ENCODE data around the gene CELSR1. TPM values are rescaled to one million over a fixed set of nuclear protein-coding genes. Genes with fewer than 3 reads are reported as not detected.

The CELSR1 gene
- total RNA-seq, 1 experiment from 2014 or later, result 33.2 TPM

DNA sequence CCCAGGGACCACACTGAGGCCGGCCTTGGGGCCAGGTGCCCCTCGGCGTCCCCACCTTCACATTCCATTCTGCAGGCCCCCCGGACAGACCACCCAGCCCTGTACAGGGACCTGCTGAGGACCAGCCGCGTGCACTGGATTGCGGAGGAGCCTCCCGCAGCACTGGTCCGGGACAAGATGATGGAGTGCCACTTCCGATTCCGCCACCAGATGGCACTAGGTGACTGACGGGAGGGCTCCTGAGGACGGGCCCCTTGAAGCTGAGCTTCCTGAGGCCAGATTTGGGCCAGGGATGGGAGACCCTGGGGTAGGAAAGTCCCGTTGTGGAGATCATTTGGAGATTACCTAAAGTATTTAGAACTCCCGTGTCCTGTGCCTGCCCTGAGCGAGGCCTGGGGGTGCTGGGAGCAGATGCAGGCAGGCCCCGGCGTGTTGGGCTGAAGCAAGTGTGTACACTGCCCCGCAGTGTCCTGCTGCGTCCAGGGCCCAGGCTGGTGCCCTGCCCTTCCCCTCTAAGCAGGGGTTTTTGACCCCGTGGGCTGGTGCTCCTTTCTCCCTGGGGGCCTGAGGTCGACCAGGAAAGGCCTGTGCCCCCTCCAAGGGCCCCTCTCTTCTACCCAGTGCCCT lies 181.9 kb downstream of the CELSR1 start:
- no TSS peak for BruUV-seq (replicated peaks)
- intact Hi-C loops (cut with micrococcal nuclease; ENCODE audit: unreplicated experiment), result loop anchor here (1.0 to 5.0 kb wide), 2 partner anchors 37 to 187 kb away; no protein-coding TSS in a partner anchor
- no peaks in the 10 kb centered on the region for H3K9me3 ChIP-seq
- H3K36me3 ChIP-seq (ENCODE audit: control insufficient read depth, insufficient read depth, low read length), result peaks cover 3% of the 10 kb centered on the region
- H3K9me3 Mint-ChIP-seq (ENCODE audit: unreplicated experiment), result no peaks in the 10 kb centered on the region
- peaks cover 93% of the 10 kb centered on the region for H3K36me3 Mint-ChIP-seq (ENCODE audit: insufficient read depth, unreplicated experiment)
- H3K27ac Mint-ChIP-seq (ENCODE audit: unreplicated experiment), result peak overlapping the region; percentile 57
- CTCF ChIA-PET, result interaction anchor here (0.7 to 2.3 kb wide), 6 partner anchors 12 to 230 kb away, joined by 3 to 10 read pairs (median 4); no protein-coding TSS in a partner anchor
- H3K27me3 ChIP-seq (replicated peaks; ENCODE audit: control insufficient read depth, insufficient read depth, low read length), result no peaks in the 10 kb centered on the region
- TF ChIP-seq, protein P1, sequence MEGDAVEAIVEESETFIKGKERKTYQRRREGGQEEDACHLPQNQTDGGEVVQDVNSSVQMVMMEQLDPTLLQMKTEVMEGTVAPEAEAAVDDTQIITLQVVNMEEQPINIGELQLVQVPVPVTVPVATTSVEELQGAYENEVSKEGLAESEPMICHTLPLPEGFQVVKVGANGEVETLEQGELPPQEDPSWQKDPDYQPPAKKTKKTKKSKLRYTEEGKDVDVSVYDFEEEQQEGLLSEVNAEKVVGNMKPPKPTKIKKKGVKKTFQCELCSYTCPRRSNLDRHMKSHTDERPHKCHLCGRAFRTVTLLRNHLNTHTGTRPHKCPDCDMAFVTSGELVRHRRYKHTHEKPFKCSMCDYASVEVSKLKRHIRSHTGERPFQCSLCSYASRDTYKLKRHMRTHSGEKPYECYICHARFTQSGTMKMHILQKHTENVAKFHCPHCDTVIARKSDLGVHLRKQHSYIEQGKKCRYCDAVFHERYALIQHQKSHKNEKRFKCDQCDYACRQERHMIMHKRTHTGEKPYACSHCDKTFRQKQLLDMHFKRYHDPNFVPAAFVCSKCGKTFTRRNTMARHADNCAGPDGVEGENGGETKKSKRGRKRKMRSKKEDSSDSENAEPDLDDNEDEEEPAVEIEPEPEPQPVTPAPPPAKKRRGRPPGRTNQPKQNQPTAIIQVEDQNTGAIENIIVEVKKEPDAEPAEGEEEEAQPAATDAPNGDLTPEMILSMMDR (IDR thresholded peaks at IDR 0.05; ENCODE audit: insufficient read depth in 1 of 2, low read depth in 1 of 2, low read length in 1 of 2, severe bottlenecking in 1 of 2, unreplicated experiment in 1 of 2), result peak; percentile 82 to 85
- POLR2A ChIA-PET, result no interaction called here
- no peaks in the 10 kb centered on the region for H3K4me1 ChIP-seq
- H3K4me1 Mint-ChIP-seq (ENCODE audit: low read depth, unreplicated experiment), result no peaks in the 10 kb centered on the region
- no peak overlapping the region for H3K4me3 Mint-ChIP-seq (ENCODE audit: unreplicated experiment)
- no peaks in the 10 kb centered on the region for H3K27me3 Mint-ChIP-seq (ENCODE audit: insufficient read depth, unreplicated experiment)
- H3K4me3 ChIP-seq (ENCODE audit: low read depth, low read length), result no peak overlapping the region
- DNase-seq, result peak; percentile 75 to 83

DNA sequence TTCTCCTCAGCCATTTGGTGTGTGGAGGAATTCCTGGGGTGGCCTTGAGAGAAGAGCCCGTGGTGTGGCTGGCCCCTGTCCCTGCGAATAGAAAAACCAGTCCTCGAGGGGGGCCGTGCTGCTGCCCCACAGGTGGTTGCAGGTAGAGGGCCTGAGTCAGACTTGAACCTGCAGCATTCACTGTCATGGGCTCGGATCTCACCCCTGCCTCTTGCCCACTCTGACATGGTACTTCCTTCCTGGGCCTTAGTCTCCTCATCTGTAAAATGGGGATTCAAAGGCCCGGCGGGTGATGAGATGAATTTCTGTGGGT lies 182.5 kb downstream of the CELSR1 start:
- H3K36me3 ChIP-seq (ENCODE audit: control insufficient read depth, insufficient read depth, low read length), result peaks cover 3% of the 10 kb centered on the region
- CTCF ChIA-PET, result interaction anchor here (0.7 to 2.3 kb wide), 4 partner anchors 13 to 229 kb away, joined by 3 to 10 read pairs (median 4); no protein-coding TSS in a partner anchor
- intact Hi-C loops (cut with micrococcal nuclease; ENCODE audit: unreplicated experiment), result loop anchor here (1.0 to 5.0 kb wide), 2 partner anchors 37 to 187 kb away; no protein-coding TSS in a partner anchor
- Mint-ChIP-seq H3K9me3 (ENCODE audit: unreplicated experiment) (no peaks in the 10 kb centered on the region), H3K4me1 (ENCODE audit: low read depth, unreplicated experiment) (no peaks in the 10 kb centered on the region), H3K27ac (ENCODE audit: unreplicated experiment) (no peak overlapping the region), H3K27me3 (ENCODE audit: insufficient read depth, unreplicated experiment) (no peaks in the 10 kb centered on the region), H3K4me3 (ENCODE audit: unreplicated experiment) (no peak overlapping the region), H3K36me3 (ENCODE audit: insufficient read depth, unreplicated experiment) (peaks cover 93% of the 10 kb centered on the region)
- H3K27me3 ChIP-seq (replicated peaks; ENCODE audit: control insufficient read depth, insufficient read depth, low read length), result no peaks in the 10 kb centered on the region
- POLR2A ChIA-PET, result no interaction called here
- H3K9me3 ChIP-seq, result no peaks in the 10 kb centered on the region
- H3K4me3 ChIP-seq (ENCODE audit: low read depth, low read length), result no peak overlapping the region
- H3K4me1 ChIP-seq, result no peaks in the 10 kb centered on the region
- TF ChIP-seq, protein P1 (IDR thresholded peaks at IDR 0.05; ENCODE audit: insufficient read depth in 1 of 2, low read depth in 1 of 2, low read length in 1 of 2, severe bottlenecking in 1 of 2, unreplicated experiment in 1 of 2), result no peak
- no TSS peak for BruUV-seq (replicated peaks)
- no peak for DNase-seq

DNA sequence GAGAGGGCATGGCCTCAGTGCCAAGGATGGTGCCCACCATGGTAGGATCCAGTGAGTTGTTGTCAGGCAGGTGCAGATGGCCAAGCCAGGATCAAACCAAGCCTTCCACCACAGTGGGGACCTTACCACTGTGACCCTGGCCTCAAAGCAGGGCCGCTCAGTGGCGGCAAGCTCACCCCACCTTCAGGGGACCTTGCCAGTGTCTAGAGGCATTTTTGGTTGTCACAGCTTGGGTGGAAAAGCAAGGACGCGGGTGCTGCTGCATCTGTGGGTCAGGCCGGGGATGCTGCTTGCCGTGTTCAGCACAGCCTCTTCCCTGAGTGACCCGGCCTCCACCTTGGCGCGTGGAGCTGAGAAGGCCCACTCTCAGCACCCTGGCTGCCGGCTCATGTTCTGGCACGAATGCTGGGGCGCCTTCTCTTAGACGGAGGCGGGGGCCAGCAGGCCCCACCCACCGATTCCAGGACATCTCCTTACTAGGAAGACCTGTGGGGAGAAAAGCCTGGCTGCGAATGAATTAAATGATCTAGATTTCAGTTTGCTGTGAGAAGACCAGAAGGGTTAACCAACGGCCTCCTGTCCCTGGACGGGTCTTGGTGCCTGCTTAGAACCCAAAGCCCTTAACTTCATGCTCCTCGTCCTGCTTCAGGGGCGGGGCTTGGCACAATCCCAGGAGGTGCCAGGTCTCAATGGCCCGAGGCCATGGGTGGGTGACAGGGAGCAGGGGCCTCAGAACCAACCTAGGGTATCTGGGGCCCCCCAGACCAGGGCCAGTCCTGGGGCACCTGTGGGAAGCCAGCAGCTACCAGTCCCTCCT lies 183.0 kb downstream of the CELSR1 start:
- Histone ChIP-seq H3K4me1 (no peaks in the 10 kb centered on the region), H3K9me3 (no peaks in the 10 kb centered on the region), H3K36me3 (ENCODE audit: control insufficient read depth, insufficient read depth, low read length) (peaks cover 3% of the 10 kb centered on the region), H3K27me3 (replicated peaks; ENCODE audit: control insufficient read depth, insufficient read depth, low read length) (no peaks in the 10 kb centered on the region), H3K4me3 (ENCODE audit: low read depth, low read length) (no peak overlapping the region)
- ChIA-PET CTCF (interaction anchor here (1.6 kb wide), 1 partner anchor 13 kb away, joined by 5 read pairs; no protein-coding TSS in a partner anchor), POLR2A (no interaction called here)
- no peak for DNase-seq
- H3K4me1 Mint-ChIP-seq (ENCODE audit: low read depth, unreplicated experiment), result no peaks in the 10 kb centered on the region
- H3K36me3 Mint-ChIP-seq (ENCODE audit: insufficient read depth, unreplicated experiment), result peaks cover 93% of the 10 kb centered on the region
- H3K27ac Mint-ChIP-seq (ENCODE audit: unreplicated experiment), result no peak overlapping the region
- intact Hi-C loops (cut with micrococcal nuclease; ENCODE audit: unreplicated experiment), result no loop called here
- H3K4me3 Mint-ChIP-seq (ENCODE audit: unreplicated experiment), result no peak overlapping the region
- no peaks in the 10 kb centered on the region for H3K9me3 Mint-ChIP-seq (ENCODE audit: unreplicated experiment)
- no TSS peak for BruUV-seq (replicated peaks)
- TF ChIP-seq, protein P1 (IDR thresholded peaks at IDR 0.05; ENCODE audit: insufficient read depth in 1 of 2, low read depth in 1 of 2, low read length in 1 of 2, severe bottlenecking in 1 of 2, unreplicated experiment in 1 of 2), result no peak
- no peaks in the 10 kb centered on the region for H3K27me3 Mint-ChIP-seq (ENCODE audit: insufficient read depth, unreplicated experiment)
